GM13976 (cell line): ENCODE measurements around the gene SYS1.

ENCODE experiments used
- DNase-seq: peaks from one replicate; pipeline ENCODE4 v3.0.0; 2012; ENCODE audit warnings: low spot score
- CTCF ChIP-seq: IDR thresholded peaks from 2 replicates; pipeline ENCODE4 v1.5.1; 2012; ENCODE audit warnings: borderline replicate concordance, mild to moderate bottlenecking; ENCODE audit not compliant: insufficient read depth; ENCODE audit errors: extremely low read depth, missing control alignments, control extremely low read depth
- in situ Hi-C: fragments of 300-500 bp; cut with MboI; formaldehyde crosslinking; loops from one replicate; pipeline ENCODE4 v1.12.0; 2022; ENCODE audit warnings: low sequenced_read_pairs, mixed read lengths, inconsistent platforms; ENCODE audit not compliant: unreplicated experiment

SYS1 gene

GRCh38 chr20:45363611-45364492 lies 896 bp downstream of the SYS1 start:
- in situ Hi-C loops, result loop anchor here (25.0 kb wide), 1 partner anchor 398 kb away; no protein-coding TSS in a partner anchor
- no peak for DNase-seq
- TF ChIP-seq CTCF, result no peak

GRCh38 chr20:45365444-45365970 lies 2.6 kb downstream of the SYS1 start:
- no peak for TF ChIP-seq CTCF
- in situ Hi-C loops, result loop anchor here (25.0 kb wide), 1 partner anchor 397 kb away; no protein-coding TSS in a partner anchor
- DNase-seq, result no peak

GRCh38 chr20:45366192-45366591 lies 3.2 kb downstream of the SYS1 start:
- in situ Hi-C loops, result loop anchor here (25.0 kb wide), 1 partner anchor 396 kb away; no protein-coding TSS in a partner anchor

GRCh38 chr20:45366631-45367030 lies 3.7 kb downstream of the SYS1 start:
- no peak for DNase-seq
- in situ Hi-C loops, result loop anchor here (25.0 kb wide), 1 partner anchor 396 kb away; no protein-coding TSS in a partner anchor
- TF ChIP-seq CTCF, result no peak

More at GRCh38 chr20:45366192-45366591, 3.2 kb downstream of the SYS1 start:
- no peak for DNase-seq
- no peak for TF ChIP-seq CTCF

- in situ Hi-C loops, result loop anchor here (25.0 kb wide), 1 partner anchor 395 kb away; no protein-coding TSS in a partner anchor
- TF ChIP-seq CTCF, result no peak
- no peak for DNase-seq
These were observed 4.2 kb downstream of the SYS1 start for GRCh38 chr20:45367126-45367525.

GRCh38 chr20:45368221-45368980 lies 5.4 kb downstream of the SYS1 start:
- TF ChIP-seq CTCF, result no peak
- DNase-seq, result peak; percentile 86
- in situ Hi-C loops, result loop anchor here (25.0 kb wide), 1 partner anchor 394 kb away; no protein-coding TSS in a partner anchor
